HEK293 (cell line): ENCODE measurements around the gene JOSD1.

Source experiments
- CTCF ChIA-PET: fragments of 350-600 bp; formaldehyde crosslinking; extraction: SDS; loops from one replicate; lab custom pipeline; 2021; ENCODE audit warnings: antibody characterized with exemption; lab: Yijun Ruan, JAX
- POLR2A ChIA-PET: fragments of 300-600 bp; formaldehyde crosslinking; extraction: SDS; loops from one replicate; lab custom pipeline; 2020; ENCODE audit warnings: antibody characterized with exemption, inconsistent platforms; lab: Yijun Ruan, JAX
- H3K27ac ChIP-seq: fragments of 200-500 bp; sonication (Bioruptor generic); 2 replicates; pipeline ENCODE4 v1.5.1; 2014; ENCODE audit warnings: low read depth, low read length, control low read depth, inconsistent platforms; ENCODE audit errors: extremely low read depth
- H3K36me3 ChIP-seq, 2 experiments: fragments of 200-500 bp in 1 of 2; sonication (Bioruptor generic) in 1 of 2; 1 replicate in 1 of 2; 2 replicates in 1 of 2; pipeline ENCODE4 v1.5.1; 2014 to 2017; ENCODE audit warnings: inconsistent platforms in 2 of 2, low read length in 2 of 2; ENCODE audit not compliant: control insufficient read depth in 2 of 2, insufficient read depth in 1 of 2
- H3K4me1 ChIP-seq: fragments of 200-500 bp; sonication (Bioruptor generic); 2 replicates; pipeline ENCODE4 v1.5.1; 2014; ENCODE audit warnings: mild to moderate bottlenecking, low read length, inconsistent platforms; ENCODE audit not compliant: control insufficient read depth, insufficient read depth
- H3K4me3 ChIP-seq: 2 replicates; pipeline ENCODE4 v1.5.1; 2011; ENCODE audit warnings: low read depth, mild to moderate bottlenecking, control low read depth, low read length, moderate library complexity
- H3K9me3 ChIP-seq: fragments of 200-500 bp; sonication (Bioruptor generic); 2 replicates; pipeline ENCODE4 v1.5.1; 2014; ENCODE audit warnings: low read depth, low read length, inconsistent platforms; ENCODE audit not compliant: control insufficient read depth, insufficient read depth
- HIC1 ChIP-seq: fragments of 450-650 bp; formaldehyde crosslinking; IDR thresholded peaks from 2 replicates; pipeline ENCODE4 v1.5.1; 2016; ENCODE audit warnings: missing biosample characterization, missing genetic modification characterization
- PRDM2 ChIP-seq: fragments of 450-650 bp; formaldehyde crosslinking; IDR thresholded peaks from 2 replicates; pipeline ENCODE4 v1.5.1; 2016; ENCODE audit warnings: missing biosample characterization, missing genetic modification characterization, borderline replicate concordance
- REPIN1 ChIP-seq: fragments of 450-650 bp; formaldehyde crosslinking; IDR thresholded peaks from 2 replicates; pipeline ENCODE4 v1.5.1; 2017; ENCODE audit warnings: missing biosample characterization, missing genetic modification characterization, low read depth
- ZNF362 ChIP-seq: fragments of 450-650 bp; formaldehyde crosslinking; IDR thresholded peaks from 2 replicates; pipeline ENCODE4 v1.5.1; 2016; ENCODE audit warnings: missing biosample characterization, missing genetic modification characterization
- ZNF473 ChIP-seq: fragments of 450-650 bp; formaldehyde crosslinking; IDR thresholded peaks from 2 replicates; pipeline ENCODE4 v1.5.1; 2017; ENCODE audit warnings: missing biosample characterization, missing genetic modification characterization
- ZNF521 ChIP-seq: fragments of 450-650 bp; formaldehyde crosslinking; IDR thresholded peaks from 2 replicates; pipeline ENCODE4 v1.5.1; 2017; ENCODE audit warnings: missing biosample characterization, mild to moderate bottlenecking, missing genetic modification characterization
- ZNF548 ChIP-seq: fragments of 450-650 bp; formaldehyde crosslinking; IDR thresholded peaks from 2 replicates; pipeline ENCODE4 v1.5.1; 2016; ENCODE audit warnings: missing biosample characterization, missing genetic modification characterization
- ZNF580 ChIP-seq: fragments of 450-650 bp; formaldehyde crosslinking; IDR thresholded peaks from 2 replicates; pipeline ENCODE4 v1.5.1; 2016; ENCODE audit warnings: missing biosample characterization, missing genetic modification characterization
- ZNF626 ChIP-seq: fragments of 450-650 bp; sonication (Bioruptor Pico); formaldehyde crosslinking; IDR thresholded peaks from 2 replicates; pipeline ENCODE4 v1.5.1; 2018; ENCODE audit warnings: missing biosample characterization, missing genetic modification characterization, inconsistent platforms
- ZNF660 ChIP-seq: fragments of 450-650 bp; IDR thresholded peaks from 2 replicates; pipeline ENCODE4 v1.5.1; 2018; ENCODE audit warnings: missing biosample characterization, mild to moderate bottlenecking, missing genetic modification characterization
- ZNF670 ChIP-seq: fragments of 450-650 bp; formaldehyde crosslinking; IDR thresholded peaks from 2 replicates; pipeline ENCODE4 v1.5.1; 2016; ENCODE audit warnings: missing biosample characterization, missing genetic modification characterization, low read depth
- ZNF701 ChIP-seq: fragments of 450-650 bp; formaldehyde crosslinking; IDR thresholded peaks from 2 replicates; pipeline ENCODE4 v1.5.1; 2016; ENCODE audit warnings: missing biosample characterization, missing genetic modification characterization

JOSD1 gene

GRCh38 chr22:38641476-38642040, 59.2 kb downstream of the JOSD1 start:
- Histone ChIP-seq H3K27ac (no peak overlapping the region), H3K9me3 (no peaks in the 10 kb centered on the region), H3K4me3 (no peak overlapping the region)
- TF ChIP-seq ZNF521 (tag by site-specific recombination) (no peak), ZNF701 (tag by site-specific recombination) (no peak), REPIN1 (tag by site-specific recombination) (no peak), ZNF473 (tag by site-specific recombination) (no peak)
- TF ChIP-seq, all 188 proteins: peak for 0
- Histone ChIP-seq H3K36me3 (peaks cover 4 to 41% of the 10 kb centered on the region in 2 experiments; a peak in 2 of 3 replicates), H3K4me1 (no peaks in the 10 kb centered on the region)
- CTCF ChIA-PET, result interaction anchor here (0.6 kb wide), 1 partner anchor 91 kb away, joined by 3 read pairs; no protein-coding TSS in a partner anchor
- POLR2A ChIA-PET, result no interaction called here

GRCh38 chr22:38638728-38639127, 62.0 kb downstream of the JOSD1 start:
- no peaks in the 10 kb centered on the region for H3K4me1 ChIP-seq
- TF ChIP-seq ZNF580 (no peak), ZNF660 (tag by site-specific recombination) (no peak), ZNF362 (tag by site-specific recombination) (no peak), PRDM2 (no peak), ZNF548 (tag by site-specific recombination) (no peak), HIC1 (tag by site-specific recombination) (no peak), ZNF670 (tag by site-specific recombination) (no peak), ZNF626 (tag by site-specific recombination) (no peak)
- H3K4me3 ChIP-seq, result no peak overlapping the region
- ChIA-PET CTCF (no interaction called here), POLR2A (interaction anchor here (0.9 kb wide), 1 partner anchor 69 kb away, joined by 3 read pairs; the partner anchor contains the start of gene DMC1)
- no peak overlapping the region for H3K27ac ChIP-seq
- H3K36me3 ChIP-seq, result peaks cover 8 to 44% of the 10 kb centered on the region in 2 experiments; a peak in 2 of 3 replicates
- H3K9me3 ChIP-seq, result no peaks in the 10 kb centered on the region
